GM23338 (cell line): ENCODE measurements around the gene TFCP2. TPM values are rescaled to one million over a fixed set of nuclear protein-coding genes. Genes with fewer than 3 reads are reported as not detected.

Source experiments
- ATAC-seq: fragments of 200-7000 bp; cut with Tn5 transposase; 3 replicates; pipeline ENCODE4 v1.9.1; 2020
- DNase-seq: peaks from one replicate; pipeline ENCODE4 v3.0.0-alpha.2; 2015; ENCODE audit warnings: low spot score
- H2AFZ ChIP-seq: fragments of 200-600 bp; sonication (generic); 2 replicates; pipeline ENCODE4 v1.8.0; 2016; ENCODE audit warnings: antibody characterized with exemption, mild to moderate bottlenecking, moderate library complexity
- H3F3A ChIP-seq: fragments of 200-600 bp; sonication (generic); replicated peaks from 2 replicates; pipeline ENCODE4 v1.8.0; 2017; ENCODE audit warnings: antibody characterized with exemption, mixed run types, low read depth
- H3K27ac ChIP-seq: fragments of 200-600 bp; sonication (generic); 2 replicates; pipeline ENCODE4 v1.6.1; 2016; ENCODE audit warnings: low read depth
- H3K27me3 ChIP-seq: fragments of 200-600 bp; sonication (generic); 2 replicates; pipeline ENCODE4 v1.8.0; 2016; ENCODE audit warnings: mild to moderate bottlenecking, mixed run types, moderate library complexity; ENCODE audit not compliant: insufficient read depth
- H3K36me3 ChIP-seq: fragments of 200-600 bp; sonication (generic); 2 replicates; pipeline ENCODE4 v1.8.0; 2016; ENCODE audit warnings: mild to moderate bottlenecking; ENCODE audit not compliant: insufficient read depth
- H3K4me1 ChIP-seq: fragments of 200-600 bp; sonication (generic); 2 replicates; pipeline ENCODE4 v1.8.0; 2016; ENCODE audit warnings: mild to moderate bottlenecking, moderate library complexity; ENCODE audit not compliant: insufficient read depth
- H3K4me2 ChIP-seq: fragments of 200-600 bp; sonication (generic); 2 replicates; pipeline ENCODE4 v1.7.1; 2017; ENCODE audit warnings: mixed run types
- H3K4me3 ChIP-seq: fragments of 200-600 bp; sonication (generic); 2 replicates; pipeline ENCODE4 v1.6.1; 2016; ENCODE audit warnings: mixed run types
- H3K79me2 ChIP-seq: fragments of 200-600 bp; sonication (generic); replicated peaks from 2 replicates; pipeline ENCODE4 v1.8.0; 2017; ENCODE audit warnings: mild to moderate bottlenecking; ENCODE audit not compliant: insufficient read depth
- H3K9me2 ChIP-seq: fragments of 200-600 bp; sonication (generic); 2 replicates; pipeline ENCODE4 v1.8.0; 2017; ENCODE audit not compliant: insufficient read depth
- H4K20me1 ChIP-seq: fragments of 200-600 bp; sonication (generic); replicated peaks from 2 replicates; pipeline ENCODE4 v1.8.0; 2017; ENCODE audit warnings: mild to moderate bottlenecking; ENCODE audit not compliant: insufficient read depth
- H3K27ac Mint-ChIP-seq: 2 replicates; pipeline ENCODE4 v1.8.0; 2020; ENCODE audit warnings: inconsistent platforms, mild to moderate bottlenecking, moderate library complexity, mixed read lengths
- H3K27me3 Mint-ChIP-seq: 3 replicates; pipeline ENCODE4 v1.8.0; 2022; ENCODE audit warnings: low read depth, mild to moderate bottlenecking, moderate library complexity, mixed read lengths, inconsistent platforms; ENCODE audit not compliant: insufficient read depth, poor library complexity
- H3K36me3 Mint-ChIP-seq: 3 replicates; pipeline ENCODE4 v1.8.0; 2021; ENCODE audit warnings: low read depth, mild to moderate bottlenecking, inconsistent platforms, moderate library complexity, mixed read lengths
- H3K4me1 Mint-ChIP-seq: 3 replicates; pipeline ENCODE4 v1.8.0; 2020; ENCODE audit warnings: mild to moderate bottlenecking, inconsistent platforms, mixed read lengths
- H3K4me3 Mint-ChIP-seq: 3 replicates; pipeline ENCODE4 v1.8.0; 2021; ENCODE audit warnings: moderate library complexity, mild to moderate bottlenecking, inconsistent platforms, mixed read lengths
- H3K9me3 Mint-ChIP-seq: 3 replicates; pipeline ENCODE4 v1.8.0; 2020; ENCODE audit warnings: moderate library complexity, mild to moderate bottlenecking, inconsistent platforms, mixed read lengths
- CREB1 ChIP-seq: fragments of 250-450 bp; sonication (Bioruptor Pico); IDR thresholded peaks from 2 replicates; pipeline ENCODE4 v1.5.0; 2020; ENCODE audit warnings: low read depth, mild to moderate bottlenecking, moderate library complexity
- EZH2 ChIP-seq: fragments of 200-600 bp; sonication (generic); IDR thresholded peaks from one replicate; pipeline ENCODE4 v1.8.0; 2017; ENCODE audit warnings: antibody characterized with exemption, mild to moderate bottlenecking, low read depth; ENCODE audit not compliant: unreplicated experiment
- EZH2phosphoT487 ChIP-seq: fragments of 200-600 bp; sonication (generic); IDR thresholded peaks from one replicate; pipeline ENCODE4 v1.8.1; 2018; ENCODE audit warnings: antibody characterized with exemption; ENCODE audit not compliant: unreplicated experiment
- JUNB ChIP-seq: IDR thresholded peaks from one replicate; pipeline ENCODE4 v1.6.1; 2016; ENCODE audit warnings: antibody characterized with exemption; ENCODE audit not compliant: unreplicated experiment
- NANOG ChIP-seq: IDR thresholded peaks from 2 replicates; pipeline ENCODE4 v1.6.1; 2016; ENCODE audit warnings: antibody characterized with exemption, borderline replicate concordance
- STAT1 ChIP-seq: IDR thresholded peaks from one replicate; pipeline ENCODE4 v1.6.1; 2016; ENCODE audit warnings: antibody characterized with exemption; ENCODE audit not compliant: unreplicated experiment
- ZNF114 ChIP-seq: fragments of 250-450 bp; sonication (Bioruptor Pico); IDR thresholded peaks from 2 replicates; pipeline ENCODE4 v1.5.0; 2020; ENCODE audit warnings: mild to moderate bottlenecking, moderate library complexity
- ZNF331 ChIP-seq: fragments of 250-450 bp; sonication (Bioruptor Pico); IDR thresholded peaks from 2 replicates; pipeline ENCODE4 v1.5.0; 2020; ENCODE audit warnings: low read depth, mild to moderate bottlenecking, moderate library complexity
- polyA plus RNA-seq: library from polyadenylated mRNA; unstranded; fragments of >200 nt; fragmentation: Nextera tagmentation; extraction: Ambion mirVana; gene quantifications from 2 replicates; pipeline ENCODE4 v1.2.1, GENCODE V29; 2016
- total RNA-seq: library from RNA; depleted of rRNA; stranded (reverse); fragments of >200 nt; shearing (Covaris generic); gene quantifications from 2 replicates; pipeline ENCODE4 v1.2.3, GENCODE V29; 2014
- TF ChIP-seq, protein P1 (sequence below): fragments of 250-450 bp; sonication (Bioruptor Pico); IDR thresholded peaks from 2 replicates; pipeline ENCODE4 v1.5.0; 2020; ENCODE audit warnings: mild to moderate bottlenecking, moderate library complexity
- TF ChIP-seq, protein P2 (sequence below), 2 experiments: fragments of 200-600 bp in 1 of 2; sonication (generic) in 1 of 2; conservative IDR thresholded peaks; 2 replicates each; pipeline versions ENCODE4 v1.5.1 to v1.6.1; 2016 to 2017; ENCODE audit warnings: antibody characterized with exemption in 2 of 2, low read depth in 2 of 2, mild to moderate bottlenecking in 2 of 2, moderate library complexity in 1 of 2

Gene TFCP2
- total and polyA plus RNA-seq, 2 experiments from 2014 or later: 15.2 to 30.5 TPM

DNA sequence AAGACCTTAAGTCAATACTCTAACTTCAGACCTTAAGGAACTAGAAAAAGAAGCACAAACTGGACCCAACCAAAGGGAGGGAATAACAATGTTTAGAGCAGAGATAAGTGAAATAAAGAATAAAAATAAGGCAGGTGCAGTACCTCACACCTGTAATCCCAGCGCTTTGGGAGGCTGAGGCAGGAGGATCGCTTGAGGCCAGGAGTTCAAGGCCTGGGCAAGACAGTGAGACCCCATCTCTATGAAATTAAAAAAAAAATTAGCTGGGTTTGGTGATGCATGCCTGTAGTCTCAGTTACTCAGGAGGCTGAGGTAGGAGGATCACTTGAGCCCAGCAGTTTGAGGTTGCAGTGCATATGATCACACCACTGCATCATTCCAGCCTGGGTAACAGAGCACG, 9.1 kb downstream of the TFCP2 start (continued):
- TF ChIP-seq, protein P1, sequence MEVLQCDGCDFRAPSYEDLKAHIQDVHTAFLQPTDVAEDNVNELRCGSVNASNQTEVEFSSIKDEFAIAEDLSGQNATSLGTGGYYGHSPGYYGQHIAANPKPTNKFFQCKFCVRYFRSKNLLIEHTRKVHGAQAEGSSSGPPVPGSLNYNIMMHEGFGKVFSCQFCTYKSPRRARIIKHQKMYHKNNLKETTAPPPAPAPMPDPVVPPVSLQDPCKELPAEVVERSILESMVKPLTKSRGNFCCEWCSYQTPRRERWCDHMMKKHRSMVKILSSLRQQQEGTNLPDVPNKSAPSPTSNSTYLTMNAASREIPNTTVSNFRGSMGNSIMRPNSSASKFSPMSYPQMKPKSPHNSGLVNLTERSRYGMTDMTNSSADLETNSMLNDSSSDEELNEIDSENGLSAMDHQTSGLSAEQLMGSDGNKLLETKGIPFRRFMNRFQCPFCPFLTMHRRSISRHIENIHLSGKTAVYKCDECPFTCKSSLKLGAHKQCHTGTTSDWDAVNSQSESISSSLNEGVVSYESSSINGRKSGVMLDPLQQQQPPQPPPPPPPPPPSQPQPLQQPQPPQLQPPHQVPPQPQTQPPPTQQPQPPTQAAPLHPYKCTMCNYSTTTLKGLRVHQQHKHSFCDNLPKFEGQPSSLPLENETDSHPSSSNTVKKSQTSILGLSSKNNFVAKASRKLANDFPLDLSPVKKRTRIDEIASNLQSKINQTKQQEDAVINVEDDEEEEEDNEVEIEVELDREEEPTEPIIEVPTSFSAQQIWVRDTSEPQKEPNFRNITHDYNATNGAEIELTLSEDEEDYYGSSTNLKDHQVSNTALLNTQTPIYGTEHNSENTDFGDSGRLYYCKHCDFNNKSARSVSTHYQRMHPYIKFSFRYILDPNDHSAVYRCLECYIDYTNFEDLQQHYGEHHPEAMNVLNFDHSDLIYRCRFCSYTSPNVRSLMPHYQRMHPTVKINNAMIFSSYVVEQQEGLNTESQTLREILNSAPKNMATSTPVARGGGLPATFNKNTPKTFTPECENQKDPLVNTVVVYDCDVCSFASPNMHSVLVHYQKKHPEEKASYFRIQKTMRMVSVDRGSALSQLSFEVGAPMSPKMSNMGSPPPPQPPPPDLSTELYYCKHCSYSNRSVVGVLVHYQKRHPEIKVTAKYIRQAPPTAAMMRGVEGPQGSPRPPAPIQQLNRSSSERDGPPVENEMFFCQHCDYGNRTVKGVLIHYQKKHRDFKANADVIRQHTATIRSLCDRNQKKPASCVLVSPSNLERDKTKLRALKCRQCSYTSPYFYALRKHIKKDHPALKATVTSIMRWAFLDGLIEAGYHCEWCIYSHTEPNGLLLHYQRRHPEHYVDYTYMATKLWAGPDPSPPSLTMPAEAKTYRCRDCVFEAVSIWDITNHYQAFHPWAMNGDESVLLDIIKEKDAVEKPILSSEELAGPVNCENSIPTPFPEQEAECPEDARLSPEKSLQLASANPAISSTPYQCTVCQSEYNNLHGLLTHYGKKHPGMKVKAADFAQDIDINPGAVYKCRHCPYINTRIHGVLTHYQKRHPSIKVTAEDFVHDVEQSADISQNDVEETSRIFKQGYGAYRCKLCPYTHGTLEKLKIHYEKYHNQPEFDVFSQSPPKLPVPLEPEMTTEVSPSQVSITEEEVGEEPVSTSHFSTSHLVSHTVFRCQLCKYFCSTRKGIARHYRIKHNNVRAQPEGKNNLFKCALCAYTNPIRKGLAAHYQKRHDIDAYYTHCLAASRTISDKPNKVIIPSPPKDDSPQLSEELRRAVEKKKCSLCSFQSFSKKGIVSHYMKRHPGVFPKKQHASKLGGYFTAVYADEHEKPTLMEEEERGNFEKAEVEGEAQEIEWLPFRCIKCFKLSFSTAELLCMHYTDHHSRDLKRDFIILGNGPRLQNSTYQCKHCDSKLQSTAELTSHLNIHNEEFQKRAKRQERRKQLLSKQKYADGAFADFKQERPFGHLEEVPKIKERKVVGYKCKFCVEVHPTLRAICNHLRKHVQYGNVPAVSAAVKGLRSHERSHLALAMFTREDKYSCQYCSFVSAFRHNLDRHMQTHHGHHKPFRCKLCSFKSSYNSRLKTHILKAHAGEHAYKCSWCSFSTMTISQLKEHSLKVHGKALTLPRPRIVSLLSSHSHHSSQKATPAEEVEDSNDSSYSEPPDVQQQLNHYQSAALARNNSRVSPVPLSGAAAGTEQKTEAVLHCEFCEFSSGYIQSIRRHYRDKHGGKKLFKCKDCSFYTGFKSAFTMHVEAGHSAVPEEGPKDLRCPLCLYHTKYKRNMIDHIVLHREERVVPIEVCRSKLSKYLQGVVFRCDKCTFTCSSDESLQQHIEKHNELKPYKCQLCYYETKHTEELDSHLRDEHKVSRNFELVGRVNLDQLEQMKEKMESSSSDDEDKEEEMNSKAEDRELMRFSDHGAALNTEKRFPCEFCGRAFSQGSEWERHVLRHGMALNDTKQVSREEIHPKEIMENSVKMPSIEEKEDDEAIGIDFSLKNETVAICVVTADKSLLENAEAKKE: no peak
- TF ChIP-seq JUNB (no peak), EZH2phosphoT487 (no peak), CREB1 (CRISPR knock-in tag) (no peak), ZNF114 (CRISPR knock-in tag) (no peak), EZH2 (no peak), NANOG (no peak)
- TF ChIP-seq, protein P2, sequence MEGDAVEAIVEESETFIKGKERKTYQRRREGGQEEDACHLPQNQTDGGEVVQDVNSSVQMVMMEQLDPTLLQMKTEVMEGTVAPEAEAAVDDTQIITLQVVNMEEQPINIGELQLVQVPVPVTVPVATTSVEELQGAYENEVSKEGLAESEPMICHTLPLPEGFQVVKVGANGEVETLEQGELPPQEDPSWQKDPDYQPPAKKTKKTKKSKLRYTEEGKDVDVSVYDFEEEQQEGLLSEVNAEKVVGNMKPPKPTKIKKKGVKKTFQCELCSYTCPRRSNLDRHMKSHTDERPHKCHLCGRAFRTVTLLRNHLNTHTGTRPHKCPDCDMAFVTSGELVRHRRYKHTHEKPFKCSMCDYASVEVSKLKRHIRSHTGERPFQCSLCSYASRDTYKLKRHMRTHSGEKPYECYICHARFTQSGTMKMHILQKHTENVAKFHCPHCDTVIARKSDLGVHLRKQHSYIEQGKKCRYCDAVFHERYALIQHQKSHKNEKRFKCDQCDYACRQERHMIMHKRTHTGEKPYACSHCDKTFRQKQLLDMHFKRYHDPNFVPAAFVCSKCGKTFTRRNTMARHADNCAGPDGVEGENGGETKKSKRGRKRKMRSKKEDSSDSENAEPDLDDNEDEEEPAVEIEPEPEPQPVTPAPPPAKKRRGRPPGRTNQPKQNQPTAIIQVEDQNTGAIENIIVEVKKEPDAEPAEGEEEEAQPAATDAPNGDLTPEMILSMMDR (conservative IDR thresholded peaks at IDR 0.05; ENCODE audit: low read depth in 2 of 2): no peak

DNA sequence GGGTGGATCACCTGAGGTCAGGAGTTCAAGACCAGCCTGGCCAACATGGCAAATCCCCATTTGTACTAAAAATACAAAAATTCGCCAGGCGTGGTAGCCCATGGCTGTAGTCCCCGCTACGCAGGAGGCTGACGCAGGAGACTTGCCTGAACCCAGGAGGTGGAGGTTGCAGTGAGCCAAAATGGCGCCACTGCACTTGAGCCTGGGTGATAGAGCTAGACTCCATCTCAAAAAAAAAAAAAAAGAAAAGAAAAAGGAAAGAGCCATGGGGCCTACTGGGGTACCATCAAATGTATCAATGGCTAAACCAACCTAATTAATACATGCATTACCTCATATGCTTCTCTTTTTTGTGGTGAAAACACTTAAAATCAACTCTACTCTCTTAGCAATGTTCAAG, 10.7 kb downstream of the TFCP2 start:
- peaks cover 38% of the 10 kb centered on the region for H4K20me1 ChIP-seq
- no peaks in the 10 kb centered on the region for H3F3A ChIP-seq
- H3K4me1 ChIP-seq: no peaks in the 10 kb centered on the region
- no peak overlapping the region for H3K4me3 ChIP-seq
- H3K4me3 Mint-ChIP-seq: no peak overlapping the region
- H3K79me2 ChIP-seq: peaks cover 100% of the 10 kb centered on the region
- H3K27me3 ChIP-seq: no peaks in the 10 kb centered on the region
- peaks cover 3% of the 10 kb centered on the region for H3K4me1 Mint-ChIP-seq
- H3K27ac Mint-ChIP-seq: no peak overlapping the region; the same call in 1 of the 2 replicates
- H3K9me3 Mint-ChIP-seq: no peaks in the 10 kb centered on the region
- peaks cover 9% of the 10 kb centered on the region for H3K27me3 Mint-ChIP-seq
- H2AFZ ChIP-seq: no peak overlapping the region
- no peaks in the 10 kb centered on the region for H3K36me3 ChIP-seq
- H3K27ac ChIP-seq: no peak overlapping the region
- peaks cover 2% of the 10 kb centered on the region; the same call in 1 of the 3 replicates for H3K36me3 Mint-ChIP-seq
- H3K9me2 ChIP-seq: no peaks in the 10 kb centered on the region
- DNase-seq (no peak), ATAC-seq (no peak)
- H3K4me2 ChIP-seq: no peak overlapping the region
- TF ChIP-seq JUNB (no peak), STAT1 (no peak), EZH2 (no peak), ZNF331 (CRISPR knock-in tag) (no peak), CREB1 (CRISPR knock-in tag) (no peak), ZNF114 (CRISPR knock-in tag) (no peak)
